Mesenchymal stem cell (in vitro differentiated cells and primary cell): ENCODE results near the gene HOXA6.

Experiments
- DNase-seq: peaks from one replicate; pipeline ENCODE4 v3.0.0-alpha.2; 2013
- H2AFZ ChIP-seq: one replicate; pipeline ENCODE4 v1.6.1; 2013; ENCODE audit warnings: low read depth, mild to moderate bottlenecking, control low read depth, inconsistent platforms, low read length, moderate library complexity
- H2AK5ac ChIP-seq: 2 replicates; pipeline ENCODE4 v1.6.1; 2013; ENCODE audit warnings: low read length, moderate library complexity, mild to moderate bottlenecking, inconsistent platforms; ENCODE audit not compliant: severe bottlenecking
- H2BK120ac ChIP-seq: one replicate; pipeline ENCODE4 v1.6.1; 2013; ENCODE audit warnings: low read depth, mild to moderate bottlenecking, inconsistent platforms, low read length, moderate library complexity
- H2BK12ac ChIP-seq, 2 experiments: one replicate each; pipeline ENCODE4 v1.6.1; 2013; ENCODE audit warnings: inconsistent platforms in 2 of 2, low read length in 2 of 2, mild to moderate bottlenecking in 2 of 2, moderate library complexity in 2 of 2, control low read depth in 1 of 2
- H2BK15ac ChIP-seq: one replicate; pipeline ENCODE4 v1.6.1; 2013; ENCODE audit warnings: mild to moderate bottlenecking, low read depth, inconsistent platforms; ENCODE audit not compliant: poor library complexity, severe bottlenecking
- H2BK5ac ChIP-seq: 2 replicates; pipeline ENCODE4 v1.6.1; 2013; ENCODE audit warnings: low read depth, mild to moderate bottlenecking, low read length, control low read depth, inconsistent platforms; ENCODE audit not compliant: poor library complexity, severe bottlenecking
- H3K14ac ChIP-seq, 2 experiments: one replicate each; pipeline ENCODE4 v1.6.1; 2013; ENCODE audit warnings: inconsistent platforms in 2 of 2, low read length in 2 of 2, control low read depth in 1 of 2, mild to moderate bottlenecking in 1 of 2, moderate library complexity in 1 of 2
- H3K18ac ChIP-seq, 2 experiments: one replicate each; pipeline ENCODE4 v1.6.1; 2013; ENCODE audit warnings: inconsistent platforms in 2 of 2, low read length in 2 of 2, control low read depth in 1 of 2, low read depth in 1 of 2, mild to moderate bottlenecking in 1 of 2
- H3K23ac ChIP-seq, 2 experiments: one replicate each; pipeline ENCODE4 v1.6.1; 2013; ENCODE audit warnings: inconsistent platforms in 2 of 2, low read length in 2 of 2, mild to moderate bottlenecking in 2 of 2, moderate library complexity in 2 of 2, control low read depth in 1 of 2
- H3K27ac ChIP-seq: 2 replicates; pipeline ENCODE4 v1.5.1; 2013; ENCODE audit warnings: mild to moderate bottlenecking, moderate library complexity, low read length, control low read depth, inconsistent platforms; ENCODE audit not compliant: poor library complexity, severe bottlenecking
- H3K27me3 ChIP-seq, 2 experiments: 2 replicates each; pipeline versions ENCODE4 v1.6.1 to v1.7.0; 2013; ENCODE audit warnings: low read length in 2 of 2, mild to moderate bottlenecking in 2 of 2, moderate library complexity in 2 of 2, control low read depth in 1 of 2, inconsistent platforms in 1 of 2; ENCODE audit not compliant: control insufficient read depth in 1 of 2, insufficient read depth in 1 of 2
- H3K36me3 ChIP-seq, 2 experiments: 2 replicates each; pipeline versions ENCODE4 v1.6.1 to v1.7.0; 2013; ENCODE audit warnings: low read length in 2 of 2, control low read depth in 1 of 2, inconsistent platforms in 1 of 2, low read depth in 1 of 2, mild to moderate bottlenecking in 1 of 2; ENCODE audit not compliant: insufficient read depth in 2 of 2, control insufficient read depth in 1 of 2
- H3K4ac ChIP-seq, 2 experiments: one replicate each; pipeline ENCODE4 v1.6.1; 2013; ENCODE audit warnings: inconsistent platforms in 2 of 2, low read length in 2 of 2, mild to moderate bottlenecking in 2 of 2, moderate library complexity in 2 of 2, control low read depth in 1 of 2, low read depth in 1 of 2
- H3K4me1 ChIP-seq: 2 replicates; pipeline ENCODE4 v1.6.1; 2013; ENCODE audit warnings: low read depth, low read length, control low read depth; ENCODE audit not compliant: control insufficient read depth, insufficient read depth
- H3K4me2 ChIP-seq: 2 replicates; pipeline ENCODE4 v1.6.1; 2013; ENCODE audit warnings: low read length, mild to moderate bottlenecking, inconsistent platforms; ENCODE audit not compliant: poor library complexity, severe bottlenecking
- H3K4me3 ChIP-seq, 2 experiments: 2 replicates each; pipeline versions ENCODE4 v1.5.1 to v1.7.0; 2013; ENCODE audit warnings: low read length in 2 of 2, mild to moderate bottlenecking in 2 of 2, control low read depth in 1 of 2, low read depth in 1 of 2; ENCODE audit not compliant: insufficient read depth in 1 of 2
- H3K79me1 ChIP-seq: replicated peaks from 2 replicates; pipeline ENCODE4 v1.6.1; 2013; ENCODE audit warnings: mild to moderate bottlenecking, control low read depth, low read length, inconsistent platforms; ENCODE audit not compliant: poor library complexity, severe bottlenecking
- H3K9ac ChIP-seq: 2 replicates; pipeline ENCODE4 v1.7.0; 2013; ENCODE audit warnings: mild to moderate bottlenecking, low read length, moderate library complexity
- H3K9me3 ChIP-seq: 2 replicates; pipeline ENCODE4 v1.7.0; 2013; ENCODE audit warnings: mild to moderate bottlenecking, low read length; ENCODE audit not compliant: control insufficient read depth
- H4K8ac ChIP-seq: one replicate; pipeline ENCODE4 v1.6.1; 2013; ENCODE audit warnings: inconsistent platforms, mild to moderate bottlenecking, low read length, moderate library complexity
- H4K91ac ChIP-seq: one replicate; pipeline ENCODE4 v1.6.1; 2013; ENCODE audit warnings: mild to moderate bottlenecking, low read length, inconsistent platforms
- WGBS: methylation state at CpG from one replicate; pipeline ENCODE4 v1.1.7; 2013; ENCODE audit warnings: mixed read lengths; 5-methylcytosine and 5-hydroxymethylcytosine counted together

HOXA6 gene

GRCh38 chr7:27166531-27167505 is 19.2 kb upstream of the HOXA6 start:
- Histone ChIP-seq H3K14ac (peak overlapping the region in 1 of 2 experiments; percentile 92), H3K9me3 (no peaks in the 10 kb centered on the region), H3K36me3 (peaks cover 19 to 63% of the 10 kb centered on the region in 2 experiments), H2BK12ac (peak overlapping the region; percentile 59 to 89), H2BK120ac (peak overlapping the region; percentile 99), H3K79me1 (no peaks in the 10 kb centered on the region), H2BK15ac (peak overlapping the region; percentile 93), H4K8ac (peak overlapping the region; percentile 95), H3K18ac (peak overlapping the region; percentile 88 to 90), H2AK5ac (peak overlapping the region; percentile 47), H3K4me2 (peak overlapping the region; percentile 67), H3K23ac (peak overlapping the region in 1 of 2 experiments; percentile 81), H2BK5ac (peak overlapping the region; percentile 54), H3K9ac (peak overlapping the region; percentile 90), H3K27me3 (peaks cover 0 to 4% of the 10 kb centered on the region in 2 experiments), H2AFZ (no peak overlapping the region), H3K4me3 (peak overlapping the region; percentile 42 to 92), H4K91ac (peak overlapping the region; percentile 91), H3K4ac (peak overlapping the region; percentile 87 to 91), H3K27ac (peak overlapping the region; percentile 73), H3K4me1 (peaks cover 21% of the 10 kb centered on the region)
- WGBS: 11% methylated on average over 50 of the region's 50 CpGs
- peak; percentile 52 for DNase-seq

- peak overlapping the region; percentile 68 for H2BK5ac ChIP-seq
- H3K23ac ChIP-seq: peak overlapping the region in 1 of 2 experiments; percentile 81
- H3K27ac ChIP-seq: peak overlapping the region; percentile 73
- no peak overlapping the region for H2AK5ac ChIP-seq
- H3K4ac ChIP-seq: peak overlapping the region; percentile 87 to 91
- H3K4me1 ChIP-seq: peaks cover 27% of the 10 kb centered on the region
- peak overlapping the region in 1 of 2 experiments; percentile 92 for H3K14ac ChIP-seq
- H2BK120ac ChIP-seq: peak overlapping the region; percentile 99
- H3K4me2 ChIP-seq: peak overlapping the region; percentile 67
- no peaks in the 10 kb centered on the region for H3K79me1 ChIP-seq
- H3K27me3 ChIP-seq: no peaks in the 10 kb centered on the region
- WGBS: 19% methylated on average over 46 of the region's 46 CpGs
- H2AFZ ChIP-seq: no peak overlapping the region
- H3K36me3 ChIP-seq: peaks cover 15 to 60% of the 10 kb centered on the region in 2 experiments
- peak overlapping the region; percentile 74 for H2BK15ac ChIP-seq
- H3K9ac ChIP-seq: peak overlapping the region; percentile 90
- H2BK12ac ChIP-seq: peak overlapping the region; percentile 59 to 89
- peak; percentile 52 for DNase-seq
- H4K91ac ChIP-seq: peak overlapping the region; percentile 91
- H3K4me3 ChIP-seq: peak overlapping the region; percentile 42 to 92
- no peaks in the 10 kb centered on the region for H3K9me3 ChIP-seq
- peak overlapping the region; percentile 86 to 90 for H3K18ac ChIP-seq
- peak overlapping the region; percentile 95 for H4K8ac ChIP-seq
Observed at GRCh38 chr7:27165996-27166530, 18.5 kb upstream of the HOXA6 start.

- 31% methylated on average over 80 of the region's 82 CpGs for WGBS
- H4K91ac ChIP-seq: peak within 1 kb of the TSS; percentile 91
Observed at GRCh38 chr7:27165089-27165995, 17.8 kb upstream of the HOXA6 start, which contains the start of gene HOXA9. TSS of gene HOXA9 (minus strand) at chr7:27165537. CDS start at chr7:27165457, 80 bp downstream.

More at GRCh38 chr7:27165089-27165995, 17.8 kb upstream of the HOXA6 start, which contains the start of gene HOXA9:
- Histone ChIP-seq H3K18ac (peak within 1 kb of the TSS; percentile 89 to 90), H3K23ac (peak within 1 kb of the TSS; percentile 67 to 81), H3K36me3 (peaks cover 15 to 60% of the 10 kb centered on the region in 2 experiments), H3K27ac (peak within 1 kb of the TSS; percentile 73), H3K9ac (peak within 1 kb of the TSS; percentile 90), H3K14ac (peak within 1 kb of the TSS in 1 of 2 experiments; percentile 92), H2AK5ac (peak within 1 kb of the TSS; percentile 27), H3K79me1 (peaks cover 3% of the 10 kb centered on the region), H3K4me2 (peak within 1 kb of the TSS; percentile 67), H2AFZ (no peak within 1 kb of the TSS), H2BK5ac (peak within 1 kb of the TSS; percentile 68), H2BK15ac (peak within 1 kb of the TSS; percentile 74), H3K9me3 (no peaks in the 10 kb centered on the region), H3K4me3 (peak within 1 kb of the TSS; percentile 42 to 92), H2BK12ac (peak within 1 kb of the TSS; percentile 59 to 89), H3K27me3 (no peaks in the 10 kb centered on the region), H3K4me1 (peaks cover 32% of the 10 kb centered on the region), H4K8ac (peak within 1 kb of the TSS; percentile 95), H3K4ac (peak within 1 kb of the TSS; percentile 87 to 91), H2BK120ac (peak within 1 kb of the TSS; percentile 99)
- DNase-seq: peak; percentile 84
